Fibroblast of skin of back (primary cell): ENCODE measurements around the gene HFE.
"Not testable (repeated sequence)": the region's sequence is repeated elsewhere in the genome, so short reads cannot be mapped to it uniquely, and the experiment has no call there.

Experiments
- DNase-seq: peaks from one replicate; pipeline ENCODE4 v3.0.0-alpha.2; 2013

The HFE gene

GRCh38 chr6:26059941-26060340, 27.3 kb upstream of the HFE start:
- DNase-seq, result no peak

- peak; percentile 56 for DNase-seq
Observed at GRCh38 chr6:26064619-26065257, 22.5 kb upstream of the HFE start.

DNA sequence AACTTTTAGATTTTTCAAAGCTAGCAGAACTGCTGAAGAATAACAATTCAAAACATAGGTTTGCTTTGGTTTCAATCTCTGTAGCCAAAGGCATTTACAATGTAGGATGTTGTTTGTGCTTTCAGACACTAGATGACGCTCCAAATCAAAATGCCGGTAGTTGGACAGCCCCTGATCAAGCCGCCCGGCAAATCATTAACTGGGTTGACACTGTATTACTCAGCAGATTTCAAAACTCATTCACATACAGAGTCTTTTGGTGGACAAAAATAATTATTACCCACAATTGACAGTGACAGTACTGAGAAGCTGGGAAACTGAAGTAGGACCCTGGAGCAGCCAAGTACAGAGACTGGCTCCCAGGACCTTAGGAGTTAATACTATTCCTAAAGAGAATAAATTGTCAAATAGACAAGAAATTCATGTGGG, 21.3 kb upstream of the HFE start:
- DNase-seq, result peak; percentile 83

DNA sequence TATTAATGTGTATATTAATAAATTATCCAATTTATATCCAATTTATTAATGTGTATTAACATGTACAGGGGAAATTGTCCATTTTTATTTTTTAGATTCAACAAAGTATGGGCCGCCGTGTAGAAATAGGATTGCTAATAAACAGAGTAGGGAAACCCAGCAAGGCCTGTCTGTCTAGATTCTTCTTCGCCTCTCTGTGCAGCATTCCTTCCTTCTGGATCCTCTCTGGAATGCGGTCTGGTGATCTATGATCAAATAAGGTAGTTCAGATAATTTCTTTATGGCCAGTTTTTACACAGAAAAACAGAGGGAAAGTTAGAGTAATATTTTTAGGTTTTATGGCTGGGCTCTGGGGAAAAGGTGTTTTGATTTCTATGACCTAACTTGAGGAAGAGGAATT, 19.9 kb upstream of the HFE start:
- no peak for DNase-seq

DNA sequence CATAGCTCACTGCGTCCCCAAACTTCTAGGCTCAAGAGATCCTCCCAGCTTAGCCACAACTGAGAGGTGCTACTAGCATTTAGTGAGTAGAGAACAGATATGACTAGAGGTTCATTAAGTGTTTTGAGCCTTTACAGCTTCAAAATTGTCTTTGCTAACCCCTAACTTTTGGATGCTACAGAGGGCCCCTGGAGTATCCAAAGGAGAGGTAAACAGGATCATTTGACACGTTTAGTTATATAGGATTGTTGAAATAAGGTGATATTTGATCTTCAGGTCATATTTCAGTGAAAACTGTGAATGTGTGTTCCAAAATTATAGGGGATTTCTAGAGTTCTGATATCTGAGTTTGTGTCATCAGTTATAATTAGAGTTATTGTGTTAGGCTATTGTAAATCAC, 19.2 kb upstream of the HFE start:
- DNase-seq, result no peak

GRCh38 chr6:26071135-26071534, 16.1 kb upstream of the HFE start:
- no peak for DNase-seq

DNA sequence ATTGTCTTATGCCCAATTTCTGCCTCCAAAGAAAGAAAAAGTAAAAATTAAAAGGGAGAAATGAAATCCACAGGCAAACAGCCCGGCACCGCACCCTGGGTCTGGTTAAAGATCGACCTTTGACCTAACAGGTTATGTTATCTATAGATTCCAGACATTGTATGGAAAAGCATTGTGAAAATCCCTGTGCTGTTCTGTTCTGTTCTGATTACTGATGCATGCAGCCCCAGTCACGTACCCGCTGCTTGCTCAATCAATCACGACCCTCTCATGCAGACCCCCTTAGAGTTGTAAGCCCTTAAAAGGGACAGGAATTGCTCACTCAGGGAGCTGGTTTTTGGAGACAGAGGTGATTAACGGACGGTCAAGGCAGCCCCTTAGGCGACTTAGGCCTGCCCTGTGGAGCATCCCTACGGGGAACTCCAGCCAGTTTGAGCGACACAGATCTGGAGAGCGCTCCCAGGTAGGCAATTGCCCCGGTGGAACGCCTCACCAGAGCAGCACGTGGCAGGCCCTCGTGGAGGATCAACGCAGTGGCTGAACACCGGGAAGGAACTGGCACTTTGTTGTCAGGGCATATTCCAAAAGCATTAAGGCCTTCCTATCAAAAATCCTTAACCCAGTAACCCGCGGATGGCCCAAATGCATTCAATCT, 12.0 kb upstream of the HFE start:
- DNase-seq, result no peak

DNA sequence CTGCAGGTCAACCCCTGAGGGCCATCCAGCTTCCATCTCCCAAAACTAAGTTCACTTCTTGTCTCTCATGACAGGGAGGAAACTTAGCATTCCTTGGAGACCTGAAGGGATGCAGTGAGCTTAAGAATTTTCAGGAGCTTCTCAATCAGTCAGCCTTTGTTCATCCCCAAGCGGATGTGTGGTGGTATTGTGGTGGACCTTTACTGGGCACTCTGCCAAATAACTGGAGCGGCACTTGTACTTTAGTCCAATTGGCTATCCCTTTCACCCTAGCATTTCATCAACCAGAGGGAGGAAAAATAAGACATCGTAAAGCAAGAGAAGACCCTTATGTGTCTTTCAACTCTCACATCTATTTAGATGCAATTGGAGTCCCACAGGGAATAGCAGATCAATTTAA, 9.2 kb upstream of the HFE start:
- DNase-seq, result not testable (repeated sequence)

- not testable (repeated sequence) for DNase-seq
Observed at GRCh38 chr6:26081096-26081495, 6.1 kb upstream of the HFE start.

GRCh38 chr6:26086211-26086610, 1.0 kb upstream of the HFE start:
- no peak for DNase-seq

DNA sequence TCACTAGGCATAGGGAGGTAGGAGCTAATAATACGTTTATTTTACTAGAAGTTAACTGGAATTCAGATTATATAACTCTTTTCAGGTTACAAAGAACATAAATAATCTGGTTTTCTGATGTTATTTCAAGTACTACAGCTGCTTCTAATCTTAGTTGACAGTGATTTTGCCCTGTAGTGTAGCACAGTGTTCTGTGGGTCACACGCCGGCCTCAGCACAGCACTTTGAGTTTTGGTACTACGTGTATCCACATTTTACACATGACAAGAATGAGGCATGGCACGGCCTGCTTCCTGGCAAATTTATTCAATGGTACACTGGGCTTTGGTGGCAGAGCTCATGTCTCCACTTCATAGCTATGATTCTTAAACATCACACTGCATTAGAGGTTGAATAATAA, 1.1 kb downstream of the HFE start:
- DNase-seq, result no peak

- DNase-seq, result no peak
Observed at GRCh38 chr6:26089272-26089671, 2.0 kb downstream of the HFE start.

DNA sequence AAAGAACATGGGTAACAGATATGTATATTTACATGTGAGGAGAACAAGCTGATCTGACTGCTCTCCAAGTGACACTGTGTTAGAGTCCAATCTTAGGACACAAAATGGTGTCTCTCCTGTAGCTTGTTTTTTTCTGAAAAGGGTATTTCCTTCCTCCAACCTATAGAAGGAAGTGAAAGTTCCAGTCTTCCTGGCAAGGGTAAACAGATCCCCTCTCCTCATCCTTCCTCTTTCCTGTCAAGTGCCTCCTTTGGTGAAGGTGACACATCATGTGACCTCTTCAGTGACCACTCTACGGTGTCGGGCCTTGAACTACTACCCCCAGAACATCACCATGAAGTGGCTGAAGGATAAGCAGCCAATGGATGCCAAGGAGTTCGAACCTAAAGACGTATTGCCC, 5.2 kb downstream of the HFE start:
- DNase-seq, result no peak

GRCh38 chr6:26094036-26094435, 6.8 kb downstream of the HFE start:
- DNase-seq, result no peak

- peak; percentile 61 for DNase-seq
Observed at GRCh38 chr6:26097268-26097875, 10.1 kb downstream of the HFE start.

DNA sequence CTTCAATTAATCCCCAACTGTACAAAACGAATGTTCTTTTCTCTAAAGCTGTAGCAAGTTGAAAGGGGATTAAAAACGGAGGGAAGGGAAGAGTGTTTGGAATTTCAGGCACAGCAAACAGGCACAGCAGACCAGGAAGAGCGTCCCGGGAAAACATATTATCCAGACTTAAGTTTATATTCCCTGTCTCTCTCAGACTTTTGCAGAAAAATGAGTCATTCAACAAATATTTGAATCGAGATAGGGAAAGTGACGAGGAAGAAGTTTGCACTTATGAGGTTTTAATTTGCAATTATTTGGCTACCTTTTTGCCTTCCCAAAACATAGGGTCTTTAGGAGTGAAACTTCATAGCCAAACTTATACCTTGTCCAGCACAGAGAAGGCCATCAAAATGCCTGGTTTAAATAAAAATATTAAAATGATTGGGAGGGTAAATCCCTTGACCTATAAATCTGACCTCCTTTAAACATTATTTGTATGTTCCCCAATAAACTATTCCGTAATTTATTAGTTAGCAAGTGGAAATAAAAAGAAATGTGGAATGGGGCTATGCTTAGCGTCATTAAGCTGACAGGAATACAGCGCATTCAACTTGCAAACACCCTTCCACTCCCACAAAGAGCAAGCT, 16.0 kb downstream of the HFE start:
- DNase-seq, result peak; percentile 84

DNA sequence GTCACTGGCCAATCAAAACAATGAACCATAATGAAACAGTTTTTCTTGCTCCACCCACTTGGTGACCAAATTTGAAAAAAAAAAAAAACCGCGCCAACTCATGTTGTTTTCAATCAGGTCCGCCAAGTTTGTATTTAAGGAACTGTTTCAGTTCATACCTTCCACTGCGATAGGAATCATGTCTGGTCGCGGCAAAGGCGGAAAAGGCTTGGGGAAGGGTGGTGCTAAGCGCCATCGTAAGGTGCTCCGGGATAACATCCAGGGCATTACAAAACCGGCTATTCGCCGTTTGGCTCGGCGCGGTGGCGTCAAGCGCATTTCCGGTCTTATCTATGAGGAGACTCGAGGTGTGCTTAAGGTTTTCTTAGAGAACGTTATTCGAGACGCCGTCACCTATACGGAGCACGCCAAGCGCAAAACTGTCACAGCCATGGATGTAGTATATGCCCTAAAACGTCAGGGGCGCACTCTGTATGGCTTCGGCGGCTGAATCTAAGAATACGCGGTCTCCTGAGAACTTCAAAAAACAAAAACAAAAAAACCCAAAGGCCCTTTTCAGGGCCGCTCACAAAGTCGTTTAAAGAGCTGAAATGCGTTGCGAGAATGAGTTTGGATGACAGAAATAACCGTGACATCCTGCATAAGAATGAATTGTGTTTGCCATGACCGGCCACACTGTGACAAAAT, 16.7 kb downstream of the HFE start:
- peak; percentile 95 for DNase-seq

- DNase-seq, result no peak
Observed at GRCh38 chr6:26104457-26105108, 17.4 kb downstream of the HFE start.

GRCh38 chr6:26105109-26105730, 18.0 kb downstream of the HFE start:
- DNase-seq, result no peak

DNA sequence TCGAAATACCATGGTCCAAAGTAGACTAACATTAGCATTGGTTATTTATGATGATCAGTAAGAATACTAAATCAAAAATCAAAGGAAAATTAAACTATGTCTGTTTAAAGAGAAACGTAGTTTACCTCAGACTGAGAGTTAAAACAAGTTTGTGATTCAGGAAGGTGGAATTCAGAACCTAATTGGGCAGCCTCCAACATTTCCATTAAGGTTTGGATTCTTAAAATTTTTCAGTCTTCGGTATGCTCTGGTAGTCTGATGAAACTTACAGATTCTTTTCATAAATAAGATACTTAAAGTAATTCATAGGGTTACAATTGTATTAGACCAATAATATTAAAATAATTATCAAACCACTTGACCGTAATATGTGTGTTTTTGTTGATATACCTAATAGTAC, 18.6 kb downstream of the HFE start:
- peak; percentile 64 for DNase-seq

DNA sequence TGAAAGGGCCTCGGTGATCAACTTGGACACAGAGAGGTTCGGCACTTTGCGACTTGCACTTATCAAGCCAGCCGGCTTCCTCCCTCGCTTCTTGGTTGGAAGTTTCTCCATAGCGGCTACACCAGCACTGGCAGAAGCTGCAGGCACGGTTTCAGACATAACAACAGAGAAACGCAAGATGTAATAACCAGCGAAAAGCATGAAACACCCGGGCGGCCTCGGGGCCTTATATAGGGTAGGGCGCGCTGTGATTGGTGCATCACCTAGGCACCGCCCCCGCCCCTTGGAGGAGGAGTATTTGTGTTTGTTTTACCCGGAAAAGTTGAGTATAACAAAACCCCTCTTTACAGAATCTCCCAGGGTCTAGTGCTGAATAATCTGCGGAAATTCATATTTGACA, 20.7 kb downstream of the HFE start:
- no peak for DNase-seq

GRCh38 chr6:26109772-26110171, 22.5 kb downstream of the HFE start:
- no peak for DNase-seq
